Progenitor cell of endocrine pancreas (in vitro differentiated cells): ENCODE data around the gene UROC1. TPM values are rescaled to one million over a fixed set of nuclear protein-coding genes. Genes with fewer than 3 reads are reported as not detected.

ENCODE experiments used
- DNase-seq: peaks from one replicate; pipeline ENCODE4 v3.0.0; 2021; ENCODE audit warnings: low spot score; ENCODE audit not compliant: unreplicated experiment
- H3K27ac Mint-ChIP-seq: 2 replicates; pipeline ENCODE4 v1.8.0; 2021; ENCODE audit warnings: mild to moderate bottlenecking, moderate library complexity, mixed read lengths
- H3K27me3 Mint-ChIP-seq: 2 replicates; pipeline ENCODE4 v1.8.0; 2021; ENCODE audit warnings: mixed read lengths
- H3K36me3 Mint-ChIP-seq: 2 replicates; pipeline ENCODE4 v1.8.0; 2022; ENCODE audit warnings: mixed read lengths; ENCODE audit not compliant: insufficient read depth
- H3K4me1 Mint-ChIP-seq: 2 replicates; pipeline ENCODE4 v1.8.0; 2021; ENCODE audit warnings: low read depth, mixed read lengths
- H3K4me3 Mint-ChIP-seq: 2 replicates; pipeline ENCODE4 v1.8.0; 2021; ENCODE audit warnings: low read depth, mild to moderate bottlenecking, moderate library complexity, mixed read lengths
- H3K9me3 Mint-ChIP-seq: 2 replicates; pipeline ENCODE4 v1.8.0; 2021; ENCODE audit warnings: low read depth, mixed read lengths
- CTCF ChIP-seq: fragments of 200-600 bp; sonication (generic); IDR thresholded peaks from one replicate; pipeline ENCODE4 v1.5.0; 2021; ENCODE audit warnings: antibody characterized with exemption, mild to moderate bottlenecking; ENCODE audit not compliant: unreplicated experiment
- total RNA-seq: library from RNA; stranded (reverse); gene quantifications from 2 replicates; pipeline ENCODE4 v1.2.1, GENCODE V29; 2021

The UROC1 gene
- total RNA-seq, 1 donor from 2014 or later, result not detected

DNA sequence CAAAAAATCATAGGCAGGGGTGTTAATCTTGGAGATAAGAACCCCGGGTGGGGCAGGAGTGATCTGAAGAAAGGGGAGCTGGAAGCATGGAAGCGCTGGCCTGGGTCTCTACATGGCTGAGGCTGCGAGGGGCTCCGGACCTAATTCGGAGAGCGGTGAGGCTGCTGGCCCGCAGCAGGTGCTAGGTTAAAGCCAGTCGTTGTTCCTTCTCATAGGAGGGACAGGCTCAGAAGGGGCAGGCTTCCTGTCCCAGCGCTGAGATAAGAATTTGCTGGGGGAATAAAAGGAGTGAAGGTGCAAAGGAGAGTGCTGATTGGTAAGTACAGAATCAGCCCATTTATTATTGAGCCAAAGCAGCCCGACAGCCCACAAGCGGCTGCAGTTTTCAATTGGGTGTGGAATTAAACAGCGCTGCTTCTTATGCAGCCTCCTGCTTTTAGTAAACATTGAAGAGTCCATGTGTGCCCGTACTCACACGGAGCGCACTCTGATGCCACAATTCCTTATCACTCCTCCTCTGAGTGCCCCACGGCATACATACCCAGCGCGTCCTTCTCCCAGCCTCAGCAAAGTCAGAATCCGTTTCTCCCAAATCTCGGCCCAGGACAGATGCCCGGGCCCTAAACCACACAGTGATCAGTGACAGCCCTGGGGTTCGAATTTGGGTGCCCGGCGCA lies 23.5 kb upstream of the UROC1 start:
- Mint-ChIP-seq H3K4me3 (no peak overlapping the region), H3K27me3 (peaks cover 5% of the 10 kb centered on the region), H3K9me3 (no peaks in the 10 kb centered on the region), H3K27ac (no peak overlapping the region), H3K36me3 (peaks cover 1% of the 10 kb centered on the region), H3K4me1 (peaks cover 8% of the 10 kb centered on the region)
- DNase-seq, result peak; percentile 3
- no peak for TF ChIP-seq CTCF

- peak; percentile 4 for DNase-seq
- Mint-ChIP-seq H3K4me1 (peaks cover 8% of the 10 kb centered on the region), H3K36me3 (peaks cover 1% of the 10 kb centered on the region), H3K27ac (no peak overlapping the region), H3K9me3 (no peaks in the 10 kb centered on the region), H3K4me3 (no peak overlapping the region), H3K27me3 (peaks cover 5% of the 10 kb centered on the region)
- no peak for TF ChIP-seq CTCF
These were observed 22.8 kb upstream of the UROC1 start for GRCh38 chr3:126540342-126540849.

GRCh38 chr3:126539558-126540250 lies 22.1 kb upstream of the UROC1 start:
- Mint-ChIP-seq H3K27ac (no peak overlapping the region), H3K4me1 (peaks cover 8% of the 10 kb centered on the region), H3K27me3 (peaks cover 8% of the 10 kb centered on the region), H3K9me3 (no peaks in the 10 kb centered on the region), H3K36me3 (peaks cover 1% of the 10 kb centered on the region), H3K4me3 (no peak overlapping the region)
- DNase-seq, result no peak
- no peak for TF ChIP-seq CTCF

- H3K4me1 Mint-ChIP-seq, result peaks cover 7% of the 10 kb centered on the region
- no peak overlapping the region for H3K4me3 Mint-ChIP-seq
- H3K27ac Mint-ChIP-seq, result peak overlapping the region; percentile 53
- peaks cover 14% of the 10 kb centered on the region for H3K27me3 Mint-ChIP-seq
- H3K9me3 Mint-ChIP-seq, result no peaks in the 10 kb centered on the region
- no peak for TF ChIP-seq CTCF
- DNase-seq, result no peak
- peaks cover 1% of the 10 kb centered on the region for H3K36me3 Mint-ChIP-seq
These were observed 21.4 kb upstream of the UROC1 start for GRCh38 chr3:126538966-126539365.

DNA sequence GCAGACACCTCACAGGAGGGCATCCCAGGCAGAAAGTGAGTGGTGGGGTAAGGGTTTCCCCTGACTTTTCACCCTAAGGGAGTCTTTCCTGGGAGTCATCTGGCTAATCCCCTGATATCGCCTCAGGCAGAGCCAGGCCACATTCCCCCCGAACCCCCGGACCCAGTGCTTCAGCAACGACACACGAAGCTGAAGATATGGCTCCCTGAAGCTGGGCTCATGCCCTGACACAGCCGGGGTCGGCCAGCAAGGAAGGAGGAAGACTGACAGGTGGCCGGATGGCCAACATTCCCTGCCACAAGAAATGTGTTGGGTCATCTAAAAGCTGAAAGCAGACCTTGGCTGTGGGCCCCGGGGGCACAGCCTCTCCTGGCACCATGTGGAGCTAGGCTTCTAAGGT lies 20.7 kb upstream of the UROC1 start:
- no peak for TF ChIP-seq CTCF
- no peak for DNase-seq
- peaks cover 1% of the 10 kb centered on the region for H3K36me3 Mint-ChIP-seq
- H3K27me3 Mint-ChIP-seq, result peaks cover 20% of the 10 kb centered on the region
- peaks cover 3% of the 10 kb centered on the region for H3K4me1 Mint-ChIP-seq
- H3K27ac Mint-ChIP-seq, result no peak overlapping the region
- H3K9me3 Mint-ChIP-seq, result no peaks in the 10 kb centered on the region
- H3K4me3 Mint-ChIP-seq, result no peak overlapping the region
